Neural progenitor cell (in vitro differentiated cells): Measurements from ENCODE around the gene SHPK. TPM values are rescaled to one million over a fixed set of nuclear protein-coding genes. Genes with fewer than 3 reads are reported as not detected.

Experiments used
- DNase-seq: peaks from one replicate; pipeline ENCODE4 v3.0.0-alpha.2; 2016; ENCODE audit warnings: low spot score
- H2AFZ ChIP-seq: fragments of 200-600 bp; sonication (generic); replicated peaks from 2 replicates; pipeline ENCODE4 v1.6.1; 2016; ENCODE audit warnings: antibody characterized with exemption
- H3F3A ChIP-seq: fragments of 200-600 bp; sonication (generic); 2 replicates; pipeline ENCODE4 v1.6.1; 2016; ENCODE audit warnings: antibody characterized with exemption, low read depth
- H3K27ac ChIP-seq: fragments of 200-600 bp; sonication (generic); 2 replicates; pipeline ENCODE4 v1.5.1; 2016; ENCODE audit warnings: mild to moderate bottlenecking
- H3K27me3 ChIP-seq: fragments of 200-600 bp; sonication (generic); 2 replicates; pipeline ENCODE4 v1.6.1; 2016; ENCODE audit warnings: mild to moderate bottlenecking, moderate library complexity
- H3K36me3 ChIP-seq: fragments of 200-600 bp; sonication (generic); 2 replicates; pipeline ENCODE4 v1.5.1; 2016
- H3K4me1 ChIP-seq: fragments of 200-600 bp; sonication (generic); 2 replicates; pipeline ENCODE4 v1.6.1; 2016; ENCODE audit warnings: mixed run types
- H3K4me2 ChIP-seq: fragments of 200-600 bp; sonication (generic); 2 replicates; pipeline ENCODE4 v1.6.1; 2016
- H3K4me3 ChIP-seq: fragments of 200-600 bp; sonication (generic); 2 replicates; pipeline ENCODE4 v1.5.1; 2016
- H3K79me2 ChIP-seq: fragments of 200-600 bp; sonication (generic); 2 replicates; pipeline ENCODE4 v1.6.1; 2016; ENCODE audit warnings: low read depth
- H3K9ac ChIP-seq: fragments of 200-600 bp; sonication (generic); 2 replicates; pipeline ENCODE4 v1.6.1; 2016
- H3K9me3 ChIP-seq: fragments of 200-600 bp; sonication (generic); 2 replicates; pipeline ENCODE4 v1.5.1; 2016; ENCODE audit warnings: low read depth
- H4K20me1 ChIP-seq: fragments of 200-600 bp; sonication (generic); 2 replicates; pipeline ENCODE4 v1.6.1; 2016; ENCODE audit warnings: low read depth
- H3K27ac Mint-ChIP-seq: 3 replicates; pipeline ENCODE4 v1.8.0; 2021; ENCODE audit warnings: mixed read lengths
- H3K27me3 Mint-ChIP-seq: 2 replicates; pipeline ENCODE4 v1.8.0; 2022; ENCODE audit warnings: low read depth, mild to moderate bottlenecking, inconsistent platforms, moderate library complexity, mixed read lengths; ENCODE audit not compliant: insufficient read depth
- H3K36me3 Mint-ChIP-seq: 3 replicates; pipeline ENCODE4 v1.8.0; 2021; ENCODE audit warnings: mixed read lengths
- H3K4me1 Mint-ChIP-seq: 3 replicates; pipeline ENCODE4 v1.8.0; 2021; ENCODE audit warnings: mixed read lengths
- H3K4me3 Mint-ChIP-seq: 3 replicates; pipeline ENCODE4 v1.8.0; 2021; ENCODE audit warnings: mild to moderate bottlenecking, moderate library complexity, mixed read lengths
- H3K9me3 Mint-ChIP-seq: 3 replicates; pipeline ENCODE4 v1.8.0; 2020; ENCODE audit warnings: mixed read lengths
- CTCF ChIP-seq: fragments of 200-600 bp; sonication (generic); IDR thresholded peaks from 2 replicates; pipeline ENCODE4 v1.5.1; 2017; ENCODE audit warnings: antibody characterized with exemption, mild to moderate bottlenecking
- EZH2 ChIP-seq: fragments of 200-600 bp; sonication (generic); IDR thresholded peaks from 2 replicates; pipeline ENCODE4 v1.6.1; 2017; ENCODE audit warnings: antibody characterized with exemption, mild to moderate bottlenecking, moderate library complexity
- EZH2phosphoT487 ChIP-seq: fragments of 200-600 bp; sonication (generic); IDR thresholded peaks from 2 replicates; pipeline ENCODE4 v1.6.1; 2017; ENCODE audit warnings: antibody characterized with exemption
- total RNA-seq: library from RNA; depleted of rRNA; stranded (reverse); fragments of >200 nt; gene quantifications from 2 replicates; pipeline ENCODE4 v1.2.3, GENCODE V29; 2015; ENCODE audit warnings: low replicate concordance

Gene SHPK
- total RNA-seq, 1 donor from 2014 or later = 23.4 TPM

- no peaks in the 10 kb centered on the region for H4K20me1 ChIP-seq
- TF ChIP-seq EZH2phosphoT487 (no peak), EZH2 (no peak), CTCF (no peak)
- no peak overlapping the region for H3K9ac ChIP-seq
- H3K4me2 ChIP-seq = no peak overlapping the region
- Mint-ChIP-seq H3K9me3 (no peaks in the 10 kb centered on the region), H3K36me3 (peaks cover 20% of the 10 kb centered on the region), H3K27ac (no peak overlapping the region), H3K27me3 (no peaks in the 10 kb centered on the region), H3K4me1 (no peaks in the 10 kb centered on the region), H3K4me3 (no peak overlapping the region)
- H3K9me3 ChIP-seq = no peaks in the 10 kb centered on the region
- H3K4me1 ChIP-seq = no peaks in the 10 kb centered on the region
- H2AFZ ChIP-seq = no peak overlapping the region
- H3K4me3 ChIP-seq = no peak overlapping the region
- H3K27me3 ChIP-seq = no peaks in the 10 kb centered on the region
- H3K27ac ChIP-seq = no peak overlapping the region
- no peaks in the 10 kb centered on the region for H3K79me2 ChIP-seq
- DNase-seq = no peak
- no peaks in the 10 kb centered on the region for H3F3A ChIP-seq
- H3K36me3 ChIP-seq = no peaks in the 10 kb centered on the region
Measured at GRCh38 chr17:3610523-3610922, 25.5 kb downstream of the SHPK start.

GRCh38 chr17:3609689-3610088 lies 26.4 kb downstream of the SHPK start:
- no peaks in the 10 kb centered on the region for H3K4me1 Mint-ChIP-seq
- TF ChIP-seq EZH2phosphoT487 (no peak), CTCF (no peak)
- Histone ChIP-seq H3K9ac (no peak overlapping the region), H3K4me2 (no peak overlapping the region), H3F3A (no peaks in the 10 kb centered on the region), H3K27me3 (no peaks in the 10 kb centered on the region), H3K4me1 (no peaks in the 10 kb centered on the region), H3K36me3 (no peaks in the 10 kb centered on the region), H2AFZ (no peak overlapping the region), H3K27ac (no peak overlapping the region), H3K9me3 (no peaks in the 10 kb centered on the region), H4K20me1 (no peaks in the 10 kb centered on the region), H3K4me3 (no peak overlapping the region), H3K79me2 (no peaks in the 10 kb centered on the region)
- peaks cover under 1% of the 10 kb centered on the region for H3K27me3 Mint-ChIP-seq
- H3K36me3 Mint-ChIP-seq = peaks cover 13% of the 10 kb centered on the region
- no peak overlapping the region for H3K27ac Mint-ChIP-seq
- no peak overlapping the region for H3K4me3 Mint-ChIP-seq
- no peak for DNase-seq
- H3K9me3 Mint-ChIP-seq = no peaks in the 10 kb centered on the region

- H4K20me1 ChIP-seq = no peaks in the 10 kb centered on the region
- TF ChIP-seq EZH2phosphoT487 = no peak
- no peak for TF ChIP-seq CTCF
- no peak for TF ChIP-seq EZH2
- no peak overlapping the region for H2AFZ ChIP-seq
- H3K4me3 ChIP-seq = no peak overlapping the region
- Mint-ChIP-seq H3K27ac (no peak overlapping the region), H3K36me3 (peaks cover 11% of the 10 kb centered on the region), H3K9me3 (no peaks in the 10 kb centered on the region), H3K4me1 (no peaks in the 10 kb centered on the region), H3K4me3 (no peak overlapping the region), H3K27me3 (peaks cover 8% of the 10 kb centered on the region)
- no peak overlapping the region for H3K4me2 ChIP-seq
- H3F3A ChIP-seq = no peaks in the 10 kb centered on the region
- H3K9ac ChIP-seq = no peak overlapping the region
- no peaks in the 10 kb centered on the region for H3K79me2 ChIP-seq
- DNase-seq = no peak
- no peaks in the 10 kb centered on the region for H3K4me1 ChIP-seq
- no peak overlapping the region for H3K27ac ChIP-seq
- H3K27me3 ChIP-seq = no peaks in the 10 kb centered on the region
- H3K9me3 ChIP-seq = no peaks in the 10 kb centered on the region
- H3K36me3 ChIP-seq = no peaks in the 10 kb centered on the region
Measured at GRCh38 chr17:3603870-3604259, 32.2 kb downstream of the SHPK start.
